SK-N-MC (cell line): ENCODE measurements around the gene HSPBAP1.

Experiments used
- EZH2 ChIP-seq: fragments of 200-600 bp; sonication (generic); IDR thresholded peaks from one replicate; pipeline ENCODE4 v1.6.1; 2017; ENCODE audit warnings: antibody characterized with exemption
- FOXP2 ChIP-seq: optimal IDR thresholded peaks from 2 replicates; pipeline ENCODE3; 2011; ENCODE audit warnings: mild to moderate bottlenecking, moderate library complexity; ENCODE audit not compliant: insufficient read depth; ENCODE audit errors: extremely low read length, control extremely low read depth
- POLR2AphosphoS5 ChIP-seq: IDR thresholded peaks from 2 replicates; pipeline ENCODE4 v1.6.1; 2012; ENCODE audit warnings: mild to moderate bottlenecking, low read depth, low read length, borderline replicate concordance

- TF ChIP-seq POLR2AphosphoS5, result no peak
- no peak for TF ChIP-seq EZH2
- no peak for TF ChIP-seq FOXP2
These were observed 3.9 kb downstream of the HSPBAP1 start for GRCh38 chr3:122789585-122790273.
